ENCODE data around the gene MED14.

- TF ChIP-seq ZFP30 (CRISPR knock-in tag; IDR thresholded peaks at IDR 0.05) (no peak), PATZ1 (CRISPR knock-in tag; IDR thresholded peaks at IDR 0.05; ENCODE audit: borderline replicate concordance) (no peak), ARNTL (CRISPR knock-in tag; IDR thresholded peaks at IDR 0.05; ENCODE audit: borderline replicate concordance, low read depth) (no peak), TSHZ2 (CRISPR knock-in tag; IDR thresholded peaks at IDR 0.05) (no peak)
These were observed 36.9 kb upstream of the MED14 start for GRCh38 chrX:40772290-40772689.
